AG04450 (cell line): ENCODE results near the gene THNSL1. TPM values are rescaled to one million over a fixed set of nuclear protein-coding genes. Genes with fewer than 3 reads are reported as not detected.

Experiments used
- CTCF ChIA-PET: fragments of 300-600, 350-600 bp; formaldehyde crosslinking; extraction: SDS; loops from one replicate; lab custom pipeline; 2022; ENCODE audit warnings: antibody characterized with exemption, inconsistent platforms; lab: Charles Lee
- POLR2A ChIA-PET: fragments of 350-600 bp; formaldehyde crosslinking; extraction: SDS; loops from one replicate; lab custom pipeline; 2021; ENCODE audit warnings: antibody characterized with exemption, inconsistent platforms; lab: Yijun Ruan, JAX
- DNase-seq: peaks from one replicate; pipeline ENCODE4 v3.0.0-alpha.2; 2011; ENCODE audit warnings: low read depth, low spot score
- H3K27ac ChIP-seq: one replicate; pipeline ENCODE4 v1.5.1; 2012; ENCODE audit warnings: low read depth, low read length, control low read depth
- H3K27me3 ChIP-seq: one replicate; pipeline ENCODE4 v1.6.0; 2012; ENCODE audit warnings: low read length; ENCODE audit not compliant: control insufficient read depth, insufficient read depth
- H3K4me3 ChIP-seq: 2 replicates; pipeline ENCODE4 v1.5.1; 2011; ENCODE audit warnings: mild to moderate bottlenecking, low read depth, low read length, control low read depth
- H3K9me3 ChIP-seq: 2 replicates; pipeline ENCODE4 v1.5.1; 2012; ENCODE audit warnings: low read length; ENCODE audit not compliant: control insufficient read depth, insufficient read depth
- CTCF ChIP-seq: IDR thresholded peaks from 2 replicates; pipeline ENCODE4 v1.5.1; 2011; ENCODE audit warnings: low read depth, low read length, control low read depth, inconsistent platforms
- polyA plus RNA-seq: library from polyadenylated mRNA; depleted of rRNA; stranded (reverse); fragments of >200 nt; gene quantifications from 2 replicates; pipeline ENCODE4 v1.2.3, GENCODE V29; 2011; rRNA removed

The THNSL1 gene
- polyA plus RNA-seq, 1 experiment, result 2.8 TPM

GRCh38 chr10:25071227-25071626, 54.8 kb downstream of the THNSL1 start:
- H3K9me3 ChIP-seq, result no peaks in the 10 kb centered on the region
- CTCF ChIA-PET, result interaction anchor here (0.6 to 6.0 kb wide), 2 partner anchors 10 to 87 kb away, joined by 3 to 34 read pairs; no protein-coding TSS in a partner anchor
- H3K27me3 ChIP-seq, result no peaks in the 10 kb centered on the region
- POLR2A ChIA-PET, result no interaction called here
- no peak overlapping the region for H3K4me3 ChIP-seq
- no peak for DNase-seq
- no peak overlapping the region for H3K27ac ChIP-seq
- TF ChIP-seq CTCF, result no peak

DNA sequence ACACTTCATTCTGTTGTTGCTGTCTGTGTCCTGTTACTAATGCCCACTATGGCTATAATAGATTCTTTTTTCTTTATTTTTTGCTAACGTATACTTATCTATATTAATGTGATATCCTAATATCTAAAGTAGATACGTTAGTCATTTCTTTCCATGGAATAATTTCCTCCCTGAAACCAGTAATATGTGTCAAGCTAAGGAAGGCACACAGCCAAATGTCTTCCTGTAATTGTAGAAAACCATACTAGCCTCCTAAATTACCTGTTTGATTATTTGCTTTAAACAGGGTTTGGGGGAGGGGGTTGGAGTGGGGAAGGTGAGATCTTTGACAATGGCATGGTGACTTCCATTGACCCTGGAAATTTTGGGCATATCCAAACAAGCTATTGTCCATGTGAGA, 56.4 kb downstream of the THNSL1 start:
- Histone ChIP-seq H3K9me3 (no peaks in the 10 kb centered on the region), H3K27me3 (no peaks in the 10 kb centered on the region), H3K27ac (no peak overlapping the region), H3K4me3 (no peak overlapping the region)
- DNase-seq, result no peak
- TF ChIP-seq CTCF, result no peak
- ChIA-PET CTCF (interaction anchor here (6.0 kb wide), 1 partner anchor 8 kb away, joined by 34 read pairs; no protein-coding TSS in a partner anchor), POLR2A (no interaction called here)

DNA sequence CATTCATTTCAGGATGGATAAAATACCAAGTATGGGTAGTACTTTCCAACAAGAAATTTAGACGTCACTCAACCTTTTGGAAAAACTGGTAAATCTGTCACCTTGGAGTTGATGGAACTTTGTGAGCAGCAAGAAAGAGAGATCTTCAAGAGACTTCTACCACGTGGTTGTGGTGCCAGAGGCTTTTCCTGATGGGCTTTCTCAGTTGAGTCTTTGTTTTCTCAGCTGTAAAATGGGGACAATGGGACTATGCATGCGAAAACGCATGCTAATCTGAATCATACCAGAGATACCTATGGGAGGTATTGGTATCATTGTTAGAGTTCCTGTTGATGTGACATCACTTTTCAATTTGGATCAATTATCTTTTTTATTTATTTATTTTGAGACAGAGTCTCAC, 59.4 kb downstream of the THNSL1 start:
- CTCF ChIA-PET, result interaction anchor here (0.6 to 1.1 kb wide), 3 partner anchors 229 to 459 kb away, joined by 3 to 4 read pairs (median 3); no protein-coding TSS in a partner anchor
- Histone ChIP-seq H3K4me3 (no peak overlapping the region), H3K27ac (no peak overlapping the region), H3K27me3 (no peaks in the 10 kb centered on the region), H3K9me3 (no peaks in the 10 kb centered on the region)
- DNase-seq, result no peak
- POLR2A ChIA-PET, result no interaction called here
- no peak for TF ChIP-seq CTCF

Other genes starting within 250 kb of the THNSL1 start
- 31.6 and 46.8 TPM in 2 replicates for gene PRTFDC1, start 64.0 kb upstream of the THNSL1 start, polyA plus RNA-seq
- gene ENKUR, start 454 bp upstream of the THNSL1 start, polyA plus RNA-seq, result 0.11 TPM in 1 of 2 replicates, not detected in the other
- not detected in 2 replicates for gene GPR158, start 158.4 kb downstream of the THNSL1 start, polyA plus RNA-seq